ENCODE measurements around the gene JOSD1.

DNA sequence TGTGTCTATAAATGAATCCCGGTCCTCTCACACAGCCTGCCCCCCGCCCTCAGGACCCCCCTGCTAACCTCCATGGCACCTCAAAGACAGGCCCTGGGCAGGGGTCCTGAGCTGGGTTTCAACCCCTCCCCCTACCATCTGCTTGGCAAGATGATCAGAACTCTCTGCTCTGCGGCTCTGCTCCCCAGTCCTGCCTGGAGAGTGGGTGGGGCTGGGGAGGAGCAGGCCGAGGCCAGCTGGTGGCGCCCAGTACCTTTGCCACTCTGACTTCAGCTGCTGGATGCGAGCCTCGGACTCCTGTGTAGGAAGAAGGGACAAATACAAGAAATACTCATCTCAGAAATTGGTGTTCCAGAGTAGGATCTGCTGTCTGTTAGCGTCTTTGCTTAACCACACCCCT, 40.0 kb upstream of the JOSD1 start:
- TF ChIP-seq POLR2AphosphoS5 (IDR thresholded peaks at IDR 0.05) (no peak), POLR2A (IDR thresholded peaks at IDR 0.05) (no peak), EP300 (IDR thresholded peaks at IDR 0.05) (no peak)
- TF ChIP-seq, protein P1, sequence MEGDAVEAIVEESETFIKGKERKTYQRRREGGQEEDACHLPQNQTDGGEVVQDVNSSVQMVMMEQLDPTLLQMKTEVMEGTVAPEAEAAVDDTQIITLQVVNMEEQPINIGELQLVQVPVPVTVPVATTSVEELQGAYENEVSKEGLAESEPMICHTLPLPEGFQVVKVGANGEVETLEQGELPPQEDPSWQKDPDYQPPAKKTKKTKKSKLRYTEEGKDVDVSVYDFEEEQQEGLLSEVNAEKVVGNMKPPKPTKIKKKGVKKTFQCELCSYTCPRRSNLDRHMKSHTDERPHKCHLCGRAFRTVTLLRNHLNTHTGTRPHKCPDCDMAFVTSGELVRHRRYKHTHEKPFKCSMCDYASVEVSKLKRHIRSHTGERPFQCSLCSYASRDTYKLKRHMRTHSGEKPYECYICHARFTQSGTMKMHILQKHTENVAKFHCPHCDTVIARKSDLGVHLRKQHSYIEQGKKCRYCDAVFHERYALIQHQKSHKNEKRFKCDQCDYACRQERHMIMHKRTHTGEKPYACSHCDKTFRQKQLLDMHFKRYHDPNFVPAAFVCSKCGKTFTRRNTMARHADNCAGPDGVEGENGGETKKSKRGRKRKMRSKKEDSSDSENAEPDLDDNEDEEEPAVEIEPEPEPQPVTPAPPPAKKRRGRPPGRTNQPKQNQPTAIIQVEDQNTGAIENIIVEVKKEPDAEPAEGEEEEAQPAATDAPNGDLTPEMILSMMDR (IDR thresholded peaks at IDR 0.05), result no peak

Data from gastroesophageal sphincter (tissue), 3 donors.